Stimulated activated CD4-positive, alpha-beta T cell treated with anti-CD3 and anti-CD28 coated beads, Interleukin-1b, Interleukin-23, amount 100 ng/mL, for 4 hours (primary cell): ENCODE results near the gene REM2.
"Not testable (repeated sequence)": the region's sequence is repeated elsewhere in the genome, so short reads cannot be mapped to it uniquely, and the experiment has no call there.

ENCODE experiments used
- DNase-seq, 2 donors: peaks; one replicate each; pipeline ENCODE4 v3.0.0-alpha.2; 2020; ENCODE audit warnings: low read depth in 2 of 2

Gene REM2

DNA sequence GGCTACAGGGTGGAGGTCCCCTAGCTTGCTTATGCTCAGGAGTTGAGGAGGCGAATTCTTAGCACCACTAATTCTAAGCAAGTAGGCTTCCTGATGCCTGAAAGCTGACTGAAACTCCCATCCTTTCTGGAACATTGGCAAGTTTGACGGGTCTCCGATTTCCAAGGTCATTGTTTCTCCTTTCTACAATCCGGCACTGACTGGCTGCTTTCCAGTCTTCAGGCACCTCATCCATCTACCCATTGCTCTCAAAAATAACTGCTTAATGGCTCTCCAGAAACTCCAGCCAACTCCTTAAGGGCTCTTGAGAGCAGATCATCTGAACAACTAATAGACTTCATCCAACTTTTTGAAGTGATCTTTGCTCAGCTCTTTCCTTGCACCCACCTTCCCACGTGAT is 13.3 kb downstream of the REM2 start:
- no peak for DNase-seq

DNA sequence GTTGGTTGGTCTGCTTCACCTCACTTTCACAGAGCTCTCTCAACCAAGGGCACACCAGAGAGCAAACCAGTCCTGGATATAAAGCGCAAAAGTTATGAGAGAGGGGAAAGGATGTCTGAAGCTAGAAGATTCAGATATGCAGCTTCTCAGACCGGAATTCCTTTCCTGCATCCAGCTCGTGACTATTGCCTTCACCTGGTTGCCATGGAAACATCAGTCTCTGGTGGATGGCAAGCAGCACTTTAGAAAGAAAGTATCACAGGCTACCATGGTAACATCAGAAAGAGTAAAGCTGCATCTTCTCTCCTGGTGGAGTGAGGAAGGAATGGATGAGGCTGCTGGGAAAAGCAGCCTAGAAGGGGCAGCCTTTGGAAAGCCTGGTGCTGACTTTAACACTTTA is 13.7 kb downstream of the REM2 start:
- no peak for DNase-seq

DNA sequence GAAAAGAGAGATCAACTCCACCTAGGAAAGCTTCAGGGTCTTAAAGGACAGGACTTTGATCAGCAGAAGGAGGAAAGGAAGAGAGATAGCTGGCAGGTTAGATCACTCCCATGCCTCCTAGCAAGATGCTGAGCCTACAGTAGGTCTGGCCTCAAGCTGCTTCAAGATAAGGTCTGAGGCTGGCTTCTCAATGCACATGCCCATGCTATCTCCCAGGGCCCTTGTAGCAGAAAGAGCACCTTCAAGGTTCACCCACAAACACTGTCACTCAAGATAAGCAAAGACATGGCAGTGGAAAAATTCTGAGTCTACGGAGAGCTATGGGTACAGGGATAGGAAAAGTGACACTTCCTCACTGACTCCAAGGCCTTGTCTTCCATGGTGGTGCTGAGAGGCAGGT is 14.3 kb downstream of the REM2 start:
- DNase-seq = no peak

DNA sequence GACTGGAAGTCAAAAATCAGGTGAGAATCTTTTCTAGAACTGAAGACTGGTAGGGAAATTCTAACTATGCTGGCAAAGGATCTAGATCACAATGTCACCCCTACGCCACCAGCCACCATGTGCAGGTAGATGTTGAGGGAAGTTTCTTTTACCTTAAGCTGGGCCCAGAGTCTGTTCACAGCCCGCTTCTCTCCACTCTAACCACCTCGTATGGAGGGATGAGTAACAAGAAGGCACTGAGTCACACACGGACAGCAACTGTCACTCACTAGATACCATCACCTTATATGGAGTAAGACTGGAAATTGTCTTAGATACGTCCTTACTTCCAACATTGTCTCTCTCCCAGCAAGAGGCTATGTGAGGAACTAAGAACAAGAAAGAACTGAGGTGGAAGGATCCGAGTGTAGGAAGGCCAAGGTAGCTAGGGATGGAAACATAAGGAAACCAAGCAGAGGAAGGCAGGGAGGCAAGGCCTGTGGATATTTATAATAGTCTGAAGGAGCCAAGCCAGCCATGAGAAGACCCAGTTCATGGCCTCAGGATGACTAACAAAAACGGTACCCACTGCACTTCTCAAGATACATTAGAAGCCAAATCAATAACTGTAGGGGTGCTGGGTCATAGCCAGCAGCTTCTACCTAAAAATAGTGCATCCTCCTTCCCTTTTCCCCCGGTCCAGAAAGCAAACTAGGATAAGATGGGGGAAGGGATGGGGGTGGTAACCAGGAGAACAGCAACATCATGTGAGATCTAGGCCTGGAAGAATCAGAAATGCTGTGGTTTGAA is 15.5 kb downstream of the REM2 start:
- DNase-seq = no peak

DNA sequence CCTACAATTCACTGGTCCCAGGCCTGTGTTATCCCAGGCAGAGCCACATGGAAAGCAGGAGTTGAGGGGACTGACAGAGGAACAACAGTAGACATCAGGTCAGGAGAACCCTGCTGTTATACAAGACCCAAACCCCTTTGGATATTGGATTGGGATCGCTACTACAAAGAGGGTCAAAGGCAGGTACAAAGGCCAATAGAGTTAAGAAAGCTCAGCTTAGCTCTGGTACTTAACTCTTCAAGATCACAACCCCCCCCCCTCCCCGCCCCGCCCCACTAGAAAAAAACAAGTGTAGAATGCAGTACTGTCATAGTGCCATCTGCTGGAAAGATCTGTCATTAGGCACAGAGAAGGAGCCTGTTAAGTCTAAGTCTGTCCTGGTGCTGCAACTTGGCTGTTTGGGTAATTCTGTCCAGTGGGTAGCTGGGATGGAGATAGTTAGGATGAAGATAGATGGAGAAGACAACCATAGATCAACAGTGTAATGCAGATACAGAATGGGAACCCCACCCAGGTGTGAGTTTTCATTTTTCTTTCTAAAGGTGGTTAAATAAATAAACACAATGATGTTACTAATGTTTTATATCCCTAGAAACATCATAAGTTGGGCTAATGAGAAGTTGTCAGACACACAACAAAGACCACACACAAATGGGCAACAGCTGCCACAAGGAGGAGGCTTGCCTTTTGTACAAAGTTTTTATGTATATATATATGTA is 17.2 kb downstream of the REM2 start:
- DNase-seq = peak in 1 of 2 donors; percentile 52

DNA sequence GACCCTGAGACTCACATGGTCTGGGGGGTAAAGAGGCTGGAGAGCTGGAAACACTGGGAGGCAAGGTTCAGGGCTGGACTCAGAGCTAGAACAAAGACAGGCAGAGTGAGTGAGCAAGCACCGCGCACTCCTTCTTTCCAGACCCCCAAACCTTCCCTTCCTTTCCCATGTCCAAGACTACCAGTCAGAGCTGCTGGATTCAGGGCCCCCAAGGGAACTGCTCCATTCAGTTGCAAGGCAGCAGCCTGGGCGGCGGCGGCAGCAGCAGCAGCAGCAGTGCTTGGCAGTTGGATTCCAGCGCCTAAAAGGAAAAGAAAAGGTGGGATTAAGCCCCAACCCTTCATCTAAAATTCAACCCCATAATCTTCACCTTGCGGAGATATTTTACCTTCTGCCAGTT is 18.8 kb downstream of the REM2 start:
- no peak for DNase-seq

DNA sequence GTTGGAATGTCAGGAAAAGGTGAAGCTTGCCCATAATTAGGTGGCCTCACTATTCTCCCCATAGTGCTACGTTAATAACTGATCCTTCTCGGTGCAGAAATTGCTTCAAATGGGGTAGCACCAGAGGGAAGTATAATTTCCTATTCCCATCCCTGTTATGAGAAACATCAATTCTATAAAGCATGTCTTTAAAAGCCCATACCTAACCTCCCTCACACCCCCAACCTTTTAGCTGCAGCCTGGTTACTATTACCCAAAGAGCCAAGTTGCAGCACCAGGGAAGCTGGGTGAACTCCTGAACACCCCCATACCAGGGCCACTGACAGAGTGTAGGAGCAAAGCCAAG is 20.7 kb downstream of the REM2 start:
- no peak for DNase-seq

DNA sequence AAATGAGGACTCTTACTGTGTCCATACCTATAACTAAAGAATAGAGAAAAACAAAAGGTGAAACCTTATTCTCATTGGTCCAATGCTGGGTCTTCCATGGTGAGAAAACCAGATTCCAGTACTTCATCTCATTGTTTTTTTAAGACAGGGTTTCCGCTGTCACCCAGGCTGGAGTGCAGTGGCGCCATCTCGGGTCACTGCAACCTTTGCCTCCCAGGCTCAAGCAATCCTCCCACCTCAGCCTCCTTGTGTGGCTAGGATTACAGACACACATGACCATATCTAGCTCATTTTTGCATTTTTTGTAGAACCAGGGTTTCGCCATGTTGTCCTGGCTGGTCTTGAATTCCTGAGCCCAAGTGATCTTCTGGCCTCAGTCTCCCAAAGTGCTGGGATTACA is 22.6 kb downstream of the REM2 start:
- DNase-seq = no peak

DNA sequence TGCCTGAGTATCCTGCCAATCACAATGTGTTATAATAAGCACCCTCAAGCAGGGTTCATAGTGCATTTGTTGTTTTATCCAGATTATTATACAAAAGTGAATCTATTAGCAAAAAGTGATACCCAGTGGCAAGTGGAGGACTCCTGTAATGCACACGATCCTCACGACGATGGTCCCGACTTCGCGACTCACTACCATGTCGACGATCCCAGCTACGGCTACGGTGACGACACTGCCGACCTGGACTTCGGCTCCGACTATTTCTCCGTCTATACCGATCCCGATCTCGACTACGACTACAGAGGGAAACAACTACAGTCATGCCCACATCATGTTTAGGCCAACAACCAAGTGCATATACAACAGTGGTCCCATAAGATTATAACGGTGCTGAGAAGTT is 23.1 kb downstream of the REM2 start:
- DNase-seq = no peak

DNA sequence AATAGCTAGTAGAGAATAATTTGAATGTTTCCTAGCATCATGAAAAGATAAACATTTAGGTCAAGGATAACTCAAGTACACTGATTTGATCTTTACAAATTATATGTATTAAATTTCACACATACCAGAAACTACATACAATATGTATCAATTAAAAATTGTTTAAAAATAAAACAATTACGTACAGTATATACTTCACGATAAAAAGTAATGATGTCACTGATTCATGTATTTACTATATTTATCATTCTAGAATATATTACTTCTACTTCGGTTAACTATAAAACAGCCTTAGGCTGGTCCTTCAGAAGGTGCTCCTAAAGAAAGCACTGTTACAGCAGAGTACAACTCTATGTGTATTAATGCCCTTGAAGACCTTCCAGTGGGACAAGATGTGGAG is 24.4 kb downstream of the REM2 start:
- no peak for DNase-seq

DNA sequence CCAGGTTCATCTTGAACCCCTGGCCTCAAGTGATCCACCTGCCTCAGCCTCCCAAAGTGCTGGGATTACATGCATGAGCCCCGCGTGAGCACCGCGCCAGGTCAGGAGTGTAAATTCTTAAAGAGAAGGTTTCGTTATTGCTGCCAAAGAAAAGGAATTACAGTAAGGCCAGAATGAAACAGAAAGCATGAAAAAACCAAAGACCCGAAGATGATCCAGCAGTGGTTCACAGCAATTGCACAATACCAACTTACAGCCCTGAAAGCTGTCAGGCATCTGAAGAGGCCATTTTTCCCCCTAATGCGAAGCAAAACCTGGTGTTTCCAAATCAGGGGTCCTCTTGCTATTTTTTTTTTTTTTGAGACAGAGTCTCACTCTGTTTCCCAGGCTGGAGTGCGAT is 25.6 kb downstream of the REM2 start:
- DNase-seq = no peak

DNA sequence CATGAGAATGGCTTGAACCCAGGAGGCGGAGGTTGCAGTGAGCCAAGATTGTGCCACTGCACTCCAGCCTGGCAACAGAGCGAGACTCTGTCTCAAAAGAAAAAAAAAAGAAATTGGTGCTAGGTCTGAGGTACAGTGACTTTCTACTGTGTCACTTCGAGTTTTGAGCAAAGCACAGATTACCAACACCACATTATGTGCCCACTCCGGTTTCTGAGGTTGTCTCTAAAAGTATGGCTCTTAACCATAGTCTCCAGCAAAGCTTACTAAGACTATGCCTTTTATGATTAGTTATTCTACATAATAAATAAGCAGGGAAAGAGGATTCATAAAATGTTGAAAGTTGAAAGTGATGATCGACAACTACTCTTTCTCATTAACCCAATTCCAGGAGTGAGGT is 27.9 kb downstream of the REM2 start:
- no peak for DNase-seq

DNA sequence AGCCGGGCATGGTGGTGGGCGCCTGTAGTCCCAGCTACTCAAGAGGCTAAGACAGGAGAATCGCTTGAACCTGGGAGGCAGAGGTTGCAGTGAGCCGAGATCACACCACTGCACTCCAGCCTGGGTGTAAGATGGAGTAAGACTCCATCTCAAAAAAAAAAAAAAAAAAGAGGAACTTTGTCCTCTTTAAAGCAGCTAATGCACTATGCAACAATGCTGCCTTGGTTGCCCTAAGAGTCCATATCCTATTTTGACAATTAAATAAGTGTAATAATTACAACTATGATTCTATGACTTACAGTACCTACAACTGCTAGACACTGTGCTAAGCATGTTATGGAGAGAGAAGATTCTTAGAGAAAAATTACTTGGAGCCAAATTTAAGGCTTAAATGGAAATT is 31.8 kb downstream of the REM2 start:
- DNase-seq = not testable (repeated sequence)

DNA sequence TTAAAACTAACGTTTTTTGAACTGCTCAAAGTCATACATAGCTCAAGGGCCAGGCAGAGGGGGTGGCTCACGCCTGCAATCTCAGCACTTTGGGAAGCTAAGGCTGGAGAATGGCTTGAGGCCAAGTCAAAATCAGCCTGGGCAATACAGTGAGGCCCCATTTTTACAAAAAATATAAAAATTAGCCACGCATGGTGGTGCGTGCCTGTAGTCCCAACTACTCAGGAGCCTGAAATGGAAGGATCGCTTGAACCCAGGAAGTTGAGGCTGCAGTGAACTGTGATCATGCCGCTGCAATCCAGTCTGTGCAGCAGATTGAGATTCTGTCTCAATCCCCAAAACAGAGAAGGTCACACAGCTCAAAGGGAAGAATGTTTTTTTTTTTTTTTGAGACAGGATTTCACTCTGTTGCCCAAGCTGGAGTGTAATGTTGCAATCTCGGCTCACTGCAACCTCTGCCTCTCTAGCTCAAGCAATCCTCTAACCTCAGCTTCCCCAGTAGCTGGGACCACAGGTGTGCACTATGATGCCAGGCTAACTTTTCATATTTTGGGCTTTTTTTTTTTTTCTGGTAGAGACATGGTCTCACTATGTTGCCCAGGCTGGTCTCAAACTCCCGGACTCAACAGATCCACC is 33.0 kb downstream of the REM2 start:
- no peak for DNase-seq

DNA sequence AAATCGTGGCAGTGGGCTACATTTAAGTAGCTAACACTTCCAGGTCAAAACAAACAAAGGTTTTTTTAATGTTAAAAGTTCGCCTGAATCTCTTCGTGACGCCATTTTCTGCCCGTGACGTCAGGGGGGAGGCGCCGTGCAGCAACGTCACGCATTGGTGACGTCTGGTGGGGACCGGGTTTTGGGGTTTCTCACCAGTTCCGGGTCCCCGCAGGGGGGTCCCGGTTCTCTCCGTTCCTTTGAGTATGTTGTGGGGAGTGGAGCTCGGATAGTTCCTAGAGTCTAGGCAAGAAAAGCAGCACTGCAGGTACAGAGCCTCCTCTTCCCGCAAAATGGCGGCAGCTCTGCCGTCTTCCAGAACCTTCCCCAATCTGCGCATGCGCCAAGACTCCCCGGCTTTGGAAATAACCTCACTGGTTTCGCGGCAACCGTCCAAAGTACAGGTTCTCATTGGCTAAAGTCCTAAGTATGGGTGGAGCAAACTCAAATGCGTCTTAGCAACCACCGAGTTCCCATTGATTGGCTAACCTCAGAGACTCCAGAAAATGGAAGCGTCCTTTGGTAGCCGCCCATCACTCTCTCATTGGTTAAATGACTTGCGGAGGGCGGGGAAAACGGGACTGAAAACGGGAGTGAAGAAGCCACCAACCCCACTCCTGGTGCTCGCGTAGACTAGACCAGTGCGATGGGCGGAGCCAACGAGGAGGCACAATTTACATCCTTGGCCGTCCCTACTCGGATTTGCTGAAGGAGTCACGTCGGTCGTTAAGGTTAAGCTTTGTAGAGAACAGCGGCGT is 36.0 kb downstream of the REM2 start, which contains the start of gene RBM23:
Gene RBM23 (minus strand): TSS at position 346 of the 797 bp plus-strand sequence.
- peak; percentile 98 to 100 for DNase-seq

DNA sequence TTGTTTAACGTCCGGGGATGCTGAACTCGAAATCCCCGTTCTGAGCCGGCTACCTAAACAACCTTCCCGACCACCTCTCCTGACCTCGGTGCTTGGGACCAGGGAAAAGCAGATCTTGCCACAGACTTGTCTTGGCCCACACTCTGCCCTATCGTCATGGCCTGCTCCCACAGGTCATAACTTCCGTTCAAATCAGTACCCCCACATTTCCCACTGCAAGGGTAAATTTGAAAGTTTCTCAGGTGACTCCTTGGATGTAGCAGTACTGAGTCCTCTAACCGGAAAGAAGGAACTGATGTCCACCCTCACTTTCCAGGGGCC is 36.5 kb downstream of the REM2 start:
- DNase-seq = no peak

DNA sequence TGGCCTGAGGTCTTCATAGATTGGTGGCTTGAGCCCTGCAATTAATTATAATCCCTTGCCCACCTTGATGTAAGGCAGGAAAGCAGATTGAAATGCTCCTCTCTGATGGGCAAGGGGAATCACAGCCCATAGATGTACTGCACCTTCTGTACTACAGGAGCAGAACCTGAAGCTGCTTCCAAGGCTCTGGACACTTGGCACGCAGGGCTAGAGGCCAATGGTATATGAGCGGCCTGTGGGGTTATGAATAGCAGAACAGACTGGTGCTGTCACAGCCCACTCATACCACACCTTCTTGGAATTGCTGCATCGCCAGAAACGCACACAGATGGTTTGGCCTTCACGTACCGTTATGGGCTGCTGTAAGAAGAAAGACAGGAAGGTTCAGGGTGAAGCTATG is 37.7 kb downstream of the REM2 start:
- no peak for DNase-seq

DNA sequence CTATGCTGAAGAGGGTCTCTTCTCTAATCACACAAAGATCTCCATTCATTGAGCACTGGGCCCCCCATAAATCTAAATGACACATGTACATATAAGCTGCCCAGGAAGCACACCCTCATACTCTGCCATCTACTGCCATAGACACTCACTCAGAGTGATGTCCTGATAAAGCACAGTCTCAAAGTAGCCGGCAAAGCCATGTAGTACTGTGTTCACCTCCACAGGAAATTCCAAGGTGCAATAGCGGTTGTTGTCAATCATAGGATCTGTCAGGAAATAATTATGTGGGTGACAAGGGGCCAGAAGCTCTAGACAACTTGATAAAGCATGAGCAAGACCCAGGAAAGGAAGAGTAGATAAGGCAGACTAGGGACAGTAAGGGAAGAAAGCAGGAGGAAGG is 39.3 kb downstream of the REM2 start:
- no peak for DNase-seq

DNA sequence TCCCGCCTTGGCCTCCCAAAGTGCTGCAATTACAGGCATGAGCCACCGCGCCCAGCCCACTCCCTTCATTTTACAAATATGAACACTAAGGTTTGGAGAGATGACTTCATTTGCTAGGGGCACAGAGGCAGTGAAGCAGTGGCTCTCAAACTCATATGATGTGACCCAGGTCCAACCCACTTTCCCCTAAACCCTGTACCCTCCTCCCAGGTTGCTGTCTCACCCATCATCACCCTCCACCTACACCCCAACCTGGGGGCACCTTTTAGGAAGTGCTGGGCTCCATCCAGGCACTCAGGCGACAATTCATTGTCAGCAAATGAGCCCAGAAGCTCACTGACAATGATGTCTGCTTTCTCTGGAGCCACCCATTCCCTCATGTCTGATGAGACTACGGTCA is 40.7 kb downstream of the REM2 start:
- no peak for DNase-seq

DNA sequence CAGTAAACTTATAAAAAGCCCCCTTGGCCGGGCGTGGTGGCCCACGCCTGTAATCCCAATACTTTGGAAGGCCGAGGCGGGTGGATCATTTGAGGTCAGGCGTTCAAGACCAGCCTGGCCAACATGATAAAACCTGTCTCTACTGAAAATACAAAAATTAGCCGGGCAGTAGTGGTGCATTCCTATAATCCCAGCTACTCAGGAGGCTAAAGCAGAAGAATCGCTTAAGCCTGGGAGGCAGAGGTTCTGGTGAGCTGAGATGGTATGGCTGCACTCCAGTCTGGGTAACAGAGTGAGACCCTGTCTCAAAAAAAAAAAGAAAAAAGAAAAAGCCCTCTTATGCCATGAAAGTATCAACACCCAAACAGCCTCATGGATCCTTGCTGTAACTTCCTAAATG is 42.5 kb downstream of the REM2 start:
- DNase-seq = no peak

DNA sequence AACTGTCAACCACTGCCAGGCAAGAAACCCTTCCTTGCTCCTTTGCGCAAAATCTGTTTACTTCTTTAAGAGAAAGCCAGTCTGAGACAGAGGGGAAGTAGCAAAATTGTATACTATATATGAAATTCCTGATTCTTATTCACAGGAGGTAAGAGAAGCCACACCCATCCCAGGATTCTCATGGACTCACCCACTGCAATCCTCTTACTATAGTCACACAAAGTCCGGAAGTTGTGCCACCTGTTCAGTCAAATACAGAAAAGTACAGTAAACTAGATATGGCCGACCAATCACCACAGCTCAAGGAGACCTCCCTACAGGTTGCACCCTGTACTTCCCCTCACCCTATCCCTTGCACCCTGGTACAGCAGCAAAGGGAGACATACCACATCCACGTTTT is 43.3 kb downstream of the REM2 start:
- no peak for DNase-seq
